Ovary (tissue), 3 donors: Measurements from ENCODE around the gene DNAJC12.

Source experiments
- POLR2A ChIP-seq: fragments of 450-650 bp; IDR thresholded peaks from one replicate; pipeline ENCODE4 v1.6.1; 2017; ENCODE audit warnings: antibody characterized with exemption, mild to moderate bottlenecking, moderate library complexity
- TF ChIP-seq, protein P1 (sequence below), 3 donors: fragments of 450-650 bp in 2 of 3; fragments of 200-600 bp in 1 of 3; IDR thresholded peaks; one replicate each; pipeline versions ENCODE4 v1.5.1 to v1.8.0; 2016 to 2022; ENCODE audit warnings: antibody characterized with exemption in 3 of 3, mild to moderate bottlenecking in 1 of 3
- donor health status: DM: no; HTN: no; CAD: no.

DNA sequence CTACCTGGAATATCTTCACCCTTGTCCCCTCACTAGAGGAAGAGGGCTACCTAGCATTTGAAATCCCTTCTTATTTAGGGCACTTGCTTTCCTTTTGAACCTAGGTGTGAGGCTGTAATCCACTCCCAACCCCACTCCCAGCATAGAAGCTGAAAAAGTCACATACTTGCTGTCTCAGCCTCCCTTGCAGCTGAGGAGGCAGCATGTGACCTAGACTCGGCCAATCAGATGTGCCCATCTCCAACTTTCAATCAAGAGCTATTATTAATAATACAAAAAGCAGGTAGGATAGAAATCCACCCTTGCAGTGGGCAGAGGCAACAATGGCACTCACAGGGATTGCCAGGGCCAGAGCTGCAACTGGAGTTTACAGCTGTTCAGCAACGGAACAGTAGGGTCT is 70.7 kb downstream of the DNAJC12 start:
- TF ChIP-seq POLR2A, result no peak
- TF ChIP-seq, protein P1, sequence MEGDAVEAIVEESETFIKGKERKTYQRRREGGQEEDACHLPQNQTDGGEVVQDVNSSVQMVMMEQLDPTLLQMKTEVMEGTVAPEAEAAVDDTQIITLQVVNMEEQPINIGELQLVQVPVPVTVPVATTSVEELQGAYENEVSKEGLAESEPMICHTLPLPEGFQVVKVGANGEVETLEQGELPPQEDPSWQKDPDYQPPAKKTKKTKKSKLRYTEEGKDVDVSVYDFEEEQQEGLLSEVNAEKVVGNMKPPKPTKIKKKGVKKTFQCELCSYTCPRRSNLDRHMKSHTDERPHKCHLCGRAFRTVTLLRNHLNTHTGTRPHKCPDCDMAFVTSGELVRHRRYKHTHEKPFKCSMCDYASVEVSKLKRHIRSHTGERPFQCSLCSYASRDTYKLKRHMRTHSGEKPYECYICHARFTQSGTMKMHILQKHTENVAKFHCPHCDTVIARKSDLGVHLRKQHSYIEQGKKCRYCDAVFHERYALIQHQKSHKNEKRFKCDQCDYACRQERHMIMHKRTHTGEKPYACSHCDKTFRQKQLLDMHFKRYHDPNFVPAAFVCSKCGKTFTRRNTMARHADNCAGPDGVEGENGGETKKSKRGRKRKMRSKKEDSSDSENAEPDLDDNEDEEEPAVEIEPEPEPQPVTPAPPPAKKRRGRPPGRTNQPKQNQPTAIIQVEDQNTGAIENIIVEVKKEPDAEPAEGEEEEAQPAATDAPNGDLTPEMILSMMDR (IDR thresholded peaks at IDR 0.05), result no peak
